IPS-18a (cell line): ENCODE results near the gene GALNT7.

ENCODE experiments used
- H3K27ac ChIP-seq: one replicate; pipeline ENCODE4 v1.5.1; 2013; ENCODE audit warnings: low read length
- H3K27me3 ChIP-seq: one replicate; pipeline ENCODE4 v1.6.1; 2013; ENCODE audit warnings: mild to moderate bottlenecking, low read length; ENCODE audit not compliant: control insufficient read depth, insufficient read depth
- H3K36me3 ChIP-seq: one replicate; pipeline ENCODE4 v1.6.1; 2013; ENCODE audit warnings: low read depth, low read length; ENCODE audit not compliant: control insufficient read depth
- H3K4me1 ChIP-seq: one replicate; pipeline ENCODE4 v1.6.1; 2013; ENCODE audit warnings: low read depth, low read length; ENCODE audit not compliant: control insufficient read depth
- H3K4me3 ChIP-seq: one replicate; pipeline ENCODE4 v1.5.1; 2013; ENCODE audit warnings: low read length
- H3K9ac ChIP-seq: one replicate; pipeline ENCODE4 v1.6.1; 2013; ENCODE audit warnings: mild to moderate bottlenecking, low read length, moderate library complexity
- H3K9me3 ChIP-seq: one replicate; pipeline ENCODE4 v1.6.1; 2013; ENCODE audit warnings: low read depth, low read length; ENCODE audit not compliant: control insufficient read depth

Gene GALNT7

GRCh38 chr4:173257732-173258717 lies 89.4 kb downstream of the GALNT7 start:
- H3K27ac ChIP-seq = no peak overlapping the region
- no peaks in the 10 kb centered on the region for H3K36me3 ChIP-seq
- no peak overlapping the region for H3K9ac ChIP-seq
- no peak overlapping the region for H3K4me3 ChIP-seq
- peaks cover 29% of the 10 kb centered on the region for H3K4me1 ChIP-seq
- no peaks in the 10 kb centered on the region for H3K9me3 ChIP-seq
- H3K27me3 ChIP-seq = no peaks in the 10 kb centered on the region

DNA sequence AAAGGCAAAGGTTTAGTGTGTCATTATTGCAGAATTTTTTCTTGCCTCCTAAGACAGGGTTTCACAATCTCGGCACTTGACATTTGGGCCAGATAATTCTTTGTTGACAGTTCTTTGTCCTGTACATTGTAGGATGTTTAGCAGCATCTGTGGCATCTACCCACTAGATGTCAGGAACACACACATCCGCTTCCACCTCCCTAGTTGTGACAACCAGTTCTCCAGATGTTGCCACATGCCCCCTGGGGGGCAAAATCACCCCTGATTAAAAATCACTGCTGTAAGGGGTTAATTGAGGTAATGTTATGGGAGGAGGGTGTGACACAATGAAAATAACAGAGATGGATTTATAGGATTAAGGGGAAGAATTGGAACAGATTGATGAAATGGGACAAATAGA lies 90.3 kb downstream of the GALNT7 start:
- H3K4me3 ChIP-seq = no peak overlapping the region
- H3K9ac ChIP-seq = no peak overlapping the region
- H3K36me3 ChIP-seq = no peaks in the 10 kb centered on the region
- no peaks in the 10 kb centered on the region for H3K9me3 ChIP-seq
- peaks cover 29% of the 10 kb centered on the region for H3K4me1 ChIP-seq
- H3K27ac ChIP-seq = no peak overlapping the region
- H3K27me3 ChIP-seq = no peaks in the 10 kb centered on the region

DNA sequence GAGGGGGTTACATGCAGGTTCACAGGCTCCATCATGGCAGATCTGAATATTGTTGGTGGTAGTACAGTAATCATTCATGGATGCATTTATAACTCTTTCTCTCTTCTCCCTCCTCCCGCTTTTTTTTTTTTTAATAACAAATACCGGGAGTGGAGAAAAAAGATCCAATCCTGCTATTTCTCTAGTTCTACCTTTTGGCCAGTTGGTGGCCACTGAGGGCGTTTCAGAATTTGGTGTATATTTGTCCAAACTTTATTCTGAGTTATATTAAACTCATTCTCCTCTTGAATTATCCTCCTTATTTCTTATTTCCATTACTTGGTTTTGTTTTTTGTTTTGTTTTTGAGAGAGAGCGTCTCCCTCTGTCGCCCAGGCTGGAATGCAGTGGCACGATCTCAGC lies 90.7 kb downstream of the GALNT7 start:
- Histone ChIP-seq H3K9me3 (no peaks in the 10 kb centered on the region), H3K4me1 (peaks cover 33% of the 10 kb centered on the region), H3K27ac (no peak overlapping the region)

GRCh38 chr4:173261052-173261451 lies 92.4 kb downstream of the GALNT7 start:
- Histone ChIP-seq H3K27ac (no peak overlapping the region), H3K36me3 (no peaks in the 10 kb centered on the region), H3K9me3 (no peaks in the 10 kb centered on the region), H3K4me3 (no peak overlapping the region), H3K9ac (no peak overlapping the region), H3K27me3 (no peaks in the 10 kb centered on the region), H3K4me1 (peaks cover 30% of the 10 kb centered on the region)

More for the DNA sequence above, 90.7 kb downstream of the GALNT7 start:
- no peak overlapping the region for H3K9ac ChIP-seq
- H3K4me3 ChIP-seq = no peak overlapping the region
- H3K36me3 ChIP-seq = no peaks in the 10 kb centered on the region
- no peaks in the 10 kb centered on the region for H3K27me3 ChIP-seq

DNA sequence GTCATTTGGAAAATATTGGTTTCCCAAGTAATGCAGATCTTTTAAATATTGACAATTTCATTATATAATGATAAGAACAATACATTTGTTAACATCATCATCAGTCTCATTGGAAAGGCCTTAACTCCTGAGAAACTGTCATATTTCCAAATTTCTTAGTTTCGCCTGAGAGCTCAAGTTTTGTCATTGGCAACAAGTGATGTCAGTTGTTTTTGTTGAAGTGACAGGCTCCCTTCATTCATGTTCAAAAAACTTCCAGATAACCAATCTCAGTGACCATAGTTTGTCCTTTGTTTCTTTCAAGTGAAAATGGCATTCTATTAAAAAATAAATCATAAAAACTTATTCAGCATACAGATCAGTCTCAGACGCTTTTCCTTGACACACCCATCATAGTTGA lies 93.8 kb downstream of the GALNT7 start:
- no peak overlapping the region for H3K4me3 ChIP-seq
- H3K9me3 ChIP-seq = no peaks in the 10 kb centered on the region
- H3K27ac ChIP-seq = no peak overlapping the region
- peaks cover 17% of the 10 kb centered on the region for H3K4me1 ChIP-seq
- no peaks in the 10 kb centered on the region for H3K27me3 ChIP-seq
- H3K9ac ChIP-seq = no peak overlapping the region
- no peaks in the 10 kb centered on the region for H3K36me3 ChIP-seq

- peaks cover 10% of the 10 kb centered on the region for H3K4me1 ChIP-seq
- no peaks in the 10 kb centered on the region for H3K36me3 ChIP-seq
- H3K9ac ChIP-seq = no peak overlapping the region
- no peaks in the 10 kb centered on the region for H3K9me3 ChIP-seq
- no peak overlapping the region for H3K27ac ChIP-seq
- H3K27me3 ChIP-seq = no peaks in the 10 kb centered on the region
- H3K4me3 ChIP-seq = no peak overlapping the region
These were observed 95.6 kb downstream of the GALNT7 start for GRCh38 chr4:173264245-173264644.

- no peak overlapping the region for H3K9ac ChIP-seq
- H3K9me3 ChIP-seq = no peaks in the 10 kb centered on the region
These were observed 96.1 kb downstream of the GALNT7 start for GRCh38 chr4:173264684-173265185.

GRCh38 chr4:173265751-173266150 lies 97.1 kb downstream of the GALNT7 start:
- H3K9me3 ChIP-seq = no peaks in the 10 kb centered on the region
- H3K27ac ChIP-seq = no peak overlapping the region
- no peaks in the 10 kb centered on the region for H3K36me3 ChIP-seq
- peaks cover 19% of the 10 kb centered on the region for H3K4me1 ChIP-seq
- H3K27me3 ChIP-seq = no peaks in the 10 kb centered on the region
- no peak overlapping the region for H3K9ac ChIP-seq
- no peak overlapping the region for H3K4me3 ChIP-seq

More at GRCh38 chr4:173264684-173265185, 96.1 kb downstream of the GALNT7 start:
- no peak overlapping the region for H3K27ac ChIP-seq
- H3K4me1 ChIP-seq = peaks cover 10% of the 10 kb centered on the region
- H3K4me3 ChIP-seq = no peak overlapping the region
- no peaks in the 10 kb centered on the region for H3K36me3 ChIP-seq
- H3K27me3 ChIP-seq = no peaks in the 10 kb centered on the region

DNA sequence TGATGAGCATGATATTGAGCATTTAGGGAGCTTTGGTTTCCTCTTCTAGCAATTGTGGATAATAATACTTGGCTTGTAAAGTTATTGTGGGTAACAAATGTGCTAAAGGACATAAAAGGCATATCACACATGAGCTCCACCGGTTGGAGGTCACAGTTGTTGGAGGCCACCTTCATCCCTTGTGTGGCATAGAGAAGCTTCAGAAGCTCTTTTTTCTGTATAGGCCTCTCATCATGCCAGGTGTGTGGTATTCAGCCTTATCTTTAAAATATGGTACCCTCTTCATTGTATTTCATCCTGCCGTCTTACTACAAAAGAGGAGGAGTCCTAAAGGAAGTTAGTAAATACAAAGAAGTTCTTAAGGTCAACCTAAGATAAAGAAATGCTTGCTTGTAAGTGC lies 99.1 kb downstream of the GALNT7 start:
- no peaks in the 10 kb centered on the region for H3K9me3 ChIP-seq
- no peaks in the 10 kb centered on the region for H3K36me3 ChIP-seq
- peaks cover 19% of the 10 kb centered on the region for H3K4me1 ChIP-seq
- no peaks in the 10 kb centered on the region for H3K27me3 ChIP-seq
- no peak overlapping the region for H3K9ac ChIP-seq
- no peak overlapping the region for H3K4me3 ChIP-seq
- no peak overlapping the region for H3K27ac ChIP-seq

- no peak overlapping the region for H3K27ac ChIP-seq
- no peaks in the 10 kb centered on the region for H3K36me3 ChIP-seq
- H3K4me1 ChIP-seq = peaks cover 15% of the 10 kb centered on the region
- no peak overlapping the region for H3K9ac ChIP-seq
- no peaks in the 10 kb centered on the region for H3K9me3 ChIP-seq
- H3K27me3 ChIP-seq = no peaks in the 10 kb centered on the region
- no peak overlapping the region for H3K4me3 ChIP-seq
These were observed 100.7 kb downstream of the GALNT7 start for GRCh38 chr4:173269280-173269679.

DNA sequence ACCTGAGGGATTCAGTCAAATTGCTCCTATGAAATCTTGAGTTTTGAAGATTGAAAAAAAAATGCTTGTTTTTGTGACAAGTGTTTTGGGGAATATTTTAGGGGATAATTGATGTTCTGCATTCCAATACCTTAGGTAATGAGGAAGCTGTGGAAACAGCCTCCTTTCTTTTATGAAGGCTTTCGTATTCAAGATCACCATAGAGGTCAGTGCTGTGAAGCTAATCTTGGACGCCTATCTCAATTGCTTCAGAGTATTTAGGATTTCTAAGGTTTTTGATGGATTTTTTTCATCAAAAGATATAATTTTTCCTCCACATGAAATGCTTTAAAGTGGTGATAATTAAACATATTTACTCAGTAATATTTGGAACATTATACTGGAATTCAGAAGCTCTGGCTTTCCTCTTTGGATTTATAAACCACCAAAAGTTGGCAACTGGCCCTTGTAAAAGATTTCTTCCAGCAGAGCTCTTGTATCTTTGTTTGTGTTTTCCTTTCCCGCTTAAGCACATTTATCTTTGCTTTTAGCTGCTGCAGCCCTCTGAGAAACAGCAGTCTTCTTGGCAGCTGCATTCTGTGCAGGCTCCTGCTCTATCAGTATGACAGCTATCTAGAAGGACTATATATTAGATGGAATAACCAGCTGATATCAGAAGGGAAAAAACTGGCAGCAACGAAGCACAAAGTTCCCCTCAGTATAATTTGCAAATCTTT lies 101.9 kb downstream of the GALNT7 start:
- Histone ChIP-seq H3K4me3 (no peak overlapping the region), H3K27me3 (no peaks in the 10 kb centered on the region), H3K9ac (no peak overlapping the region), H3K4me1 (peaks cover 9% of the 10 kb centered on the region), H3K36me3 (no peaks in the 10 kb centered on the region), H3K9me3 (no peaks in the 10 kb centered on the region), H3K27ac (no peak overlapping the region)
